ENCODE results near the gene ODAD4. TPM values are rescaled to one million over a fixed set of nuclear protein-coding genes. Genes with fewer than 3 reads are reported as not detected.
A peak's percentile ranks its signal among the peaks of the same experiment; 100 is the strongest.

Gene ODAD4
- polyA plus RNA-seq, 3 donors, result 0.04 to 0.28 (median 0.23) TPM

DNA sequence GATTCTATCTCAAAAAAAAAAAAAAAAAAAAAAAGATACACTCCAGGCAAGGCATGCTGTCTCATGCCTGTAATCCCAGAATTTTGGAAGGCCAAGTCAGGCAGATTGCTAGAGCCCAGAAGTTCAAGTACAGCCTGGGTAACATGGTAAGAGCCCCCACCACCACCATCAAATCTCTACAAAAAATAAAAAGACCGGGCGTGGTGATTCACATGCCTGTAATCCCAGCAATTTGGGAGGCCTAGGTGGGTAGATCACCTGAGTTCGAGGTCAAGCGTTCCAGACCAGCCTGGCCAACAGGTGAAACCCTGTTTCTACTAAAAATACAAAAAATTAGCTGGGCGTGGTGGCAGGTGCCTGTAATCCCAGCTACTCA is 9.8 kb upstream of the ODAD4 start:
- TF ChIP-seq, protein P1, sequence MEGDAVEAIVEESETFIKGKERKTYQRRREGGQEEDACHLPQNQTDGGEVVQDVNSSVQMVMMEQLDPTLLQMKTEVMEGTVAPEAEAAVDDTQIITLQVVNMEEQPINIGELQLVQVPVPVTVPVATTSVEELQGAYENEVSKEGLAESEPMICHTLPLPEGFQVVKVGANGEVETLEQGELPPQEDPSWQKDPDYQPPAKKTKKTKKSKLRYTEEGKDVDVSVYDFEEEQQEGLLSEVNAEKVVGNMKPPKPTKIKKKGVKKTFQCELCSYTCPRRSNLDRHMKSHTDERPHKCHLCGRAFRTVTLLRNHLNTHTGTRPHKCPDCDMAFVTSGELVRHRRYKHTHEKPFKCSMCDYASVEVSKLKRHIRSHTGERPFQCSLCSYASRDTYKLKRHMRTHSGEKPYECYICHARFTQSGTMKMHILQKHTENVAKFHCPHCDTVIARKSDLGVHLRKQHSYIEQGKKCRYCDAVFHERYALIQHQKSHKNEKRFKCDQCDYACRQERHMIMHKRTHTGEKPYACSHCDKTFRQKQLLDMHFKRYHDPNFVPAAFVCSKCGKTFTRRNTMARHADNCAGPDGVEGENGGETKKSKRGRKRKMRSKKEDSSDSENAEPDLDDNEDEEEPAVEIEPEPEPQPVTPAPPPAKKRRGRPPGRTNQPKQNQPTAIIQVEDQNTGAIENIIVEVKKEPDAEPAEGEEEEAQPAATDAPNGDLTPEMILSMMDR (IDR thresholded peaks at IDR 0.05), result no peak
- Histone ChIP-seq H3K9ac (ENCODE audit: insufficient read depth, low read length, poor library complexity, severe bottlenecking) (no peak overlapping the region), H3K4me3 (replicated peaks in 1 of 3; ENCODE audit: low read depth in 2 of 3, low read length in 3 of 3) (no peak overlapping the region), H2AFZ (ENCODE audit: insufficient read depth, low read depth, low read length, poor library complexity, severe bottlenecking) (no peak overlapping the region), H3K27ac (ENCODE audit: low read depth in 1 of 2, low read length in 2 of 2) (no peak overlapping the region), H3K27me3 (ENCODE audit: control insufficient read depth in 2 of 2, insufficient read depth in 2 of 2, low read length in 2 of 2) (no peaks in the 10 kb centered on the region), H3K79me2 (ENCODE audit: insufficient read depth, low read length) (peaks cover 33% of the 10 kb centered on the region), H4K20me1 (ENCODE audit: insufficient read depth, low read length) (peaks cover 27% of the 10 kb centered on the region), H3K4me1 (ENCODE audit: control insufficient read depth in 1 of 2, insufficient read depth in 2 of 2, low read length in 2 of 2) (peaks cover 21 to 24% of the 10 kb centered on the region in 2 donors), H3K9me3 (replicated peaks in 1 of 2; ENCODE audit: control insufficient read depth in 1 of 2, insufficient read depth in 1 of 2, low read length in 2 of 2) (no peaks in the 10 kb centered on the region), H3K4me2 (replicated peaks; ENCODE audit: extremely low read depth, low read length, poor library complexity, severe bottlenecking) (no peak overlapping the region), H3K36me3 (replicated peaks in 1 of 2; ENCODE audit: control insufficient read depth in 1 of 2, insufficient read depth in 2 of 2, low read length in 2 of 2) (no peaks in the 10 kb centered on the region)
- no peak for DNase-seq
- H3K9me3 Mint-ChIP-seq, result no peaks in the 10 kb centered on the region
- H3K27ac Mint-ChIP-seq, result no peak overlapping the region
- H3K4me3 Mint-ChIP-seq, result no peak overlapping the region
- intact Hi-C loops (cut with micrococcal nuclease), result no loop called here
- peaks cover 29% of the 10 kb centered on the region for H3K4me1 Mint-ChIP-seq
- peaks cover 0 to 1% of the 10 kb centered on the region in 2 donors for H3K36me3 Mint-ChIP-seq
- H3K27me3 Mint-ChIP-seq (ENCODE audit: low read depth in 3 of 3), result peaks cover 0 to 2% (median 0%) of the 10 kb centered on the region in 3 donors
- WGBS (ENCODE audit: insufficient coverage), result 100% methylated on average over 3 of the region's 5 CpGs

DNA sequence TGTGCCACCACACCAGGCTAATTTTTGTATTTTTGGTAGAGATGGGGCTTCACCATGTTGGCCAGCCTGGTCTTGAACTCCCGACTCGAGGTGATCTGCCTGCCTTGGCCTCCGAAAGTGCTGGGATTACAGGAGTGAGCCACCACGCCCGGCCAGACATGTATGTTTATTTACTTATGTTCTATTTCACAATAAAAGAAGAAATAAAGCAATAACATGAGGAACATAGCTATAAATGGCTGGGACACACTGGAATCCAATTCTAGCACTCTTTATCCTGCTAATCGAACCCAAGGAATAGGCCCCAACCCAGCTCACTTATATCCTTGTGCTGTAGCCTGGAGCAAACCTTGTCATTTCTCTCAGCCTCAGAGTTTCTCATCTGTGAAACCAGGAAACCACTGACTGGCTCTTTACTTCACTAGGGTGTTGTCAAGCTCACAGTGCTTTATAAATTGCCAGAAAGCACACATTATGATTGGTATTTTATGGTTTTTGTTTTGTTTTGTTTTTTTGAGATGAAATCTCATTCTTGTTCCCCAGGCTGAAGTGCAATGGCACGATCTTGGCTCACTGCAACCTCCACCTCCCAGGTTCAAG is 4.3 kb upstream of the ODAD4 start:
- DNase-seq, result no peak
- Mint-ChIP-seq H3K9me3 (no peaks in the 10 kb centered on the region), H3K4me1 (peaks cover 19% of the 10 kb centered on the region), H3K36me3 (no peaks in the 10 kb centered on the region), H3K4me3 (no peak overlapping the region), H3K27ac (peak overlapping the region in 1 of 7 donors; percentile 57), H3K27me3 (ENCODE audit: low read depth in 3 of 3) (peaks cover 0 to 2% (median 0%) of the 10 kb centered on the region in 3 donors)
- peaks cover 11 to 18% of the 10 kb centered on the region in 2 donors for H3K4me1 ChIP-seq (ENCODE audit: control insufficient read depth in 1 of 2, insufficient read depth in 2 of 2, low read length in 2 of 2)
- WGBS (ENCODE audit: insufficient coverage), result 67% methylated on average over 1 of the region's 7 CpGs
- H3K9ac ChIP-seq (ENCODE audit: insufficient read depth, low read length, poor library complexity, severe bottlenecking), result no peak overlapping the region
- no peaks in the 10 kb centered on the region for H4K20me1 ChIP-seq (ENCODE audit: insufficient read depth, low read length)
- H3K36me3 ChIP-seq (replicated peaks in 1 of 2; ENCODE audit: control insufficient read depth in 1 of 2, insufficient read depth in 2 of 2, low read length in 2 of 2), result no peaks in the 10 kb centered on the region
- H3K4me2 ChIP-seq (replicated peaks; ENCODE audit: extremely low read depth, low read length, poor library complexity, severe bottlenecking), result no peak overlapping the region
- TF ChIP-seq, protein P1 (IDR thresholded peaks at IDR 0.05), result no peak
- H3K4me3 ChIP-seq (replicated peaks in 1 of 3; ENCODE audit: low read depth in 2 of 3, low read length in 3 of 3), result no peak overlapping the region
- no peaks in the 10 kb centered on the region for H3K9me3 ChIP-seq (replicated peaks in 1 of 2; ENCODE audit: control insufficient read depth in 1 of 2, insufficient read depth in 1 of 2, low read length in 2 of 2)
- intact Hi-C loops (cut with micrococcal nuclease), result no loop called here
- no peaks in the 10 kb centered on the region for H3K79me2 ChIP-seq (ENCODE audit: insufficient read depth, low read length)
- no peak overlapping the region for H3K27ac ChIP-seq (ENCODE audit: low read depth in 1 of 2, low read length in 2 of 2)
- H2AFZ ChIP-seq (ENCODE audit: insufficient read depth, low read depth, low read length, poor library complexity, severe bottlenecking), result no peak overlapping the region
- no peaks in the 10 kb centered on the region for H3K27me3 ChIP-seq (ENCODE audit: control insufficient read depth in 2 of 2, insufficient read depth in 2 of 2, low read length in 2 of 2)

Measured in CD14-positive monocyte (primary cell).